Measurements from ENCODE around the gene PTPRN2. TPM values are rescaled to one million over a fixed set of nuclear protein-coding genes. Genes with fewer than 3 reads are reported as not detected.

Gene PTPRN2
- total and polyA plus RNA-seq, 2 of the 8 experiments (the other 6 are each of a cell fraction or from before 2014, with no cell fraction given): 2.6 to 4.5 TPM

DNA sequence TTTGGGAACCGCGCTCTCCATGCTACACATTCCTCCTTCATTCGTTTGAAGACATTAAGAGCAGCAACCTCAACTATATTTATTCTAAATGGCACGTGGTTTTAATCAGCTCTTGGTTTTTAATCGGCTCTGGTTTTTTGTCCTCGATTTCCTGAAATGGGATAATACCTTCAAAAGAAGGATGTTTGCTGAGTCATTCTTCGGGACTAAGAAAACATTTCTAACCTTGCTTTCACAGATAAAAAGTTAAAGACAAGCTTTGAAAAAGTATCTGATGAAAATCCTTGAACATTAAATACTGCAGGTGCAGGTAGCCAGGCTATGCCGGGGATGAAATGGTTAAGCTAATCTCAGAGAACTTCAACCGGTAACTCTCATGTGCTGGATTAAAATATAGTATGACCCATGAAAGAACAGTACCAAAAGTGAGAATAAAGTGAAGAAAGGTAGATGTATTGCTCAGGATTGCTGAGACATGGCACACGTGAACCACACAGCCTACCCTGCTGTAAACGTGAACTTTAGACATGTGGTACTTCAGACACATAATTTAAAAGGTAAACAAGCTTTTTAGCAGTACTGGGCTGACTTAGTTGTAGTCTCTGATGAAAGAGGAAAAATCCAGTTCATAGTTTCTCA, 89.1 kb downstream of the PTPRN2 start:
- no peak overlapping the region for H2BK120ac ChIP-seq (replicated peaks; ENCODE audit: low read depth, low read length)
- H3K4ac ChIP-seq (replicated peaks; ENCODE audit: insufficient read length, low read depth, low read length): no peak overlapping the region
- peaks cover 6 to 35% (median 28%) of the 10 kb centered on the region in 4 experiments for H3K4me1 ChIP-seq (replicated peaks in 1 of 4; ENCODE audit: control insufficient read depth in 3 of 4, insufficient read depth in 4 of 4, low read length in 3 of 4)
- no peaks in the 10 kb centered on the region for H3K9me3 ChIP-seq (ENCODE audit: insufficient read depth in 2 of 2, low read depth in 1 of 2, low read length in 1 of 2)
- H3K36me3 ChIP-seq (ENCODE audit: control insufficient read depth in 2 of 4, insufficient read depth in 4 of 4, low read length in 3 of 4): no peaks in the 10 kb centered on the region
- no peak overlapping the region for H2AFZ ChIP-seq (ENCODE audit: low read length)
- peak overlapping the region; percentile 46 for H4K91ac ChIP-seq (replicated peaks; ENCODE audit: insufficient read length, low read length)
- TF ChIP-seq ASH2L (IDR thresholded peaks at IDR 0.05; ENCODE audit: low read length) (no peak), MAFK (IDR thresholded peaks at IDR 0.05; ENCODE audit: low read depth, low read length) (peak; percentile 2; the same call in 1 of the 2 replicates), CBX5 (IDR thresholded peaks at IDR 0.05; ENCODE audit: low read depth, low read length) (no peak)
- H2BK12ac ChIP-seq (ENCODE audit: low read depth, low read length): no peak overlapping the region
- H3K27me3 ChIP-seq (replicated peaks in 1 of 4; ENCODE audit: control insufficient read depth in 3 of 4, extremely low read depth in 1 of 4, insufficient read depth in 3 of 4, low read length in 3 of 4): peaks cover 0 to 2% (median 0%) of the 10 kb centered on the region in 4 experiments; a peak in 1 of 7 replicates
- H2BK5ac ChIP-seq (ENCODE audit: low read depth, low read length): no peak overlapping the region
- no peak overlapping the region for H2BK15ac ChIP-seq (ENCODE audit: low read length)
- no peak overlapping the region for H3K4me2 ChIP-seq (ENCODE audit: insufficient read depth in 1 of 2, low read depth in 2 of 2, low read length in 2 of 2)
- 0 out of 2 replicates have a peak, but pooled peaks cover 2% of the 10 kb centered on the region for H3K79me1 ChIP-seq (ENCODE audit: low read depth, low read length)
- no peak overlapping the region for H3K27ac ChIP-seq (ENCODE audit: low read depth, low read length)
- H3K4me3 ChIP-seq (ENCODE audit: extremely low read depth in 1 of 4, insufficient read depth in 2 of 4, low read depth in 3 of 4, low read length in 4 of 4): no peak overlapping the region
- no peaks in the 10 kb centered on the region for H4K20me1 ChIP-seq (replicated peaks in 1 of 2; ENCODE audit: control insufficient read depth in 1 of 2, insufficient read depth in 2 of 2, low read length in 2 of 2)
- 84% methylated on average over 11 of the region's 11 CpGs; no CpG with 5 or more reads in 1 of the 2 experiments for WGBS, 2 experiments (ENCODE audit: extremely low coverage in 1 of 2, insufficient coverage in 1 of 2, insufficient read length in 1 of 2, insufficient replicate concordance in 2 of 2, low coverage in 1 of 2, low lambda C conversion rate in 2 of 2, missing lambda C conversion rate in 1 of 2)
- H3K9ac ChIP-seq (replicated peaks in 1 of 4; ENCODE audit: extremely low read depth in 1 of 4, low read depth in 3 of 4, low read length in 3 of 4): no peak overlapping the region
- no peak overlapping the region for H4K8ac ChIP-seq (ENCODE audit: extremely low read depth, insufficient read depth, low read length)
- FAIRE-seq (no peak), DNase-seq (ENCODE audit: low read depth in 1 of 2, low spot score in 2 of 2) (no peak)
- H2AK5ac ChIP-seq (ENCODE audit: low read depth, low read length): no peak overlapping the region
- H2BK20ac ChIP-seq (ENCODE audit: low read length): no peak overlapping the region
- no peaks in the 10 kb centered on the region for H3K79me2 ChIP-seq (ENCODE audit: control insufficient read depth in 1 of 2, insufficient read depth in 2 of 2, low read length in 2 of 2)
- H4K5ac ChIP-seq (ENCODE audit: insufficient read length, low read depth, low read length): no peak overlapping the region
- no peak overlapping the region for H3K18ac ChIP-seq (ENCODE audit: extremely low read depth, low read length)
- CTCF ChIA-PET (ENCODE audit: partially characterized antibody): interaction anchor here (1.2 kb wide), 1 partner anchor 149 kb away, joined by 3 read pairs; no protein-coding TSS in a partner anchor
- POLR2A ChIA-PET (ENCODE audit: partially characterized antibody): no interaction called here
- no peak overlapping the region for H3K23ac ChIP-seq (ENCODE audit: insufficient read length)
- no peaks in the 10 kb centered on the region; the same call in 1 of the 2 replicates for H3K23me2 ChIP-seq (ENCODE audit: low read depth, low read length)
- no peak overlapping the region for H3K14ac ChIP-seq (ENCODE audit: insufficient read length)
- no peak overlapping the region for H3K56ac ChIP-seq (replicated peaks; ENCODE audit: insufficient read length, low read depth, low read length)

All from H1 (cell line).